Chondrocyte (in vitro differentiated cells): ENCODE measurements around the gene MYT1. TPM values are rescaled to one million over a fixed set of nuclear protein-coding genes. Genes with fewer than 3 reads are reported as not detected.
"Not testable (repeated sequence)": the region's sequence is repeated elsewhere in the genome, so short reads cannot be mapped to it uniquely, and the experiment has no call there.

ENCODE experiments used
- DNase-seq: peaks from one replicate; pipeline ENCODE4 v3.0.0; 2021; ENCODE audit warnings: mixed read lengths, low spot score
- H3K27ac Mint-ChIP-seq: one replicate; pipeline ENCODE4 v1.8.0; 2021; ENCODE audit warnings: mild to moderate bottlenecking, moderate library complexity, mixed read lengths; ENCODE audit not compliant: unreplicated experiment
- H3K27me3 Mint-ChIP-seq: 2 replicates; pipeline ENCODE4 v1.8.0; 2021; ENCODE audit warnings: low read depth, mixed read lengths
- H3K36me3 Mint-ChIP-seq: 2 replicates; pipeline ENCODE4 v1.8.0; 2021; ENCODE audit warnings: low read depth, mixed read lengths
- H3K4me1 Mint-ChIP-seq: 2 replicates; pipeline ENCODE4 v1.8.0; 2021; ENCODE audit warnings: low read depth, mild to moderate bottlenecking, mixed read lengths
- H3K4me3 Mint-ChIP-seq: one replicate; pipeline ENCODE4 v1.8.0; 2021; ENCODE audit warnings: mild to moderate bottlenecking, moderate library complexity, mixed read lengths; ENCODE audit not compliant: unreplicated experiment
- H3K9me3 Mint-ChIP-seq: 2 replicates; pipeline ENCODE4 v1.8.0; 2021; ENCODE audit warnings: low read depth, mixed read lengths
- CTCF ChIP-seq: fragments of 200-600 bp; sonication (generic); IDR thresholded peaks from 2 replicates; pipeline ENCODE4 v1.5.0; 2021; ENCODE audit warnings: antibody characterized with exemption, mild to moderate bottlenecking, moderate library complexity
- long read RNA-seq: library from polyadenylated mRNA; stranded (forward); transcript quantifications from one replicate; pipeline ENCODE4 v2.0.0, GENCODE V29; 2021
- total RNA-seq: library from RNA; stranded (reverse); gene quantifications from 3 replicates; pipeline ENCODE4 v1.2.1, GENCODE V29; 2021

Gene MYT1
- total RNA-seq, result not detected in 3 replicates
- long read RNA-seq, result 0 reads

- Mint-ChIP-seq H3K4me1 (peaks cover 2% of the 10 kb centered on the region), H3K4me3 (no peak within 1 kb of the TSS), H3K9me3 (no peaks in the 10 kb centered on the region), H3K27ac (no peak within 1 kb of the TSS), H3K36me3 (no peaks in the 10 kb centered on the region), H3K27me3 (peaks cover 80% of the 10 kb centered on the region)
- peak; percentile 25 for DNase-seq
- no peak for TF ChIP-seq CTCF
These were observed at the start of gene MYT1 for GRCh38 chr20:64164123-64164836. TSS of gene MYT1 (plus strand) at chr20:64164452. CDS start at chr20:64198862, 34,410 bp downstream.

GRCh38 chr20:64115171-64115911, 48.9 kb upstream of the MYT1 start:
- TF ChIP-seq CTCF, result no peak
- Mint-ChIP-seq H3K27ac (no peak overlapping the region), H3K27me3 (no peaks in the 10 kb centered on the region), H3K4me1 (peaks cover 4% of the 10 kb centered on the region), H3K36me3 (no peaks in the 10 kb centered on the region), H3K9me3 (no peaks in the 10 kb centered on the region), H3K4me3 (no peak overlapping the region)
- peak; percentile 85 for DNase-seq

- Mint-ChIP-seq H3K27me3 (no peaks in the 10 kb centered on the region), H3K4me3 (no peak overlapping the region), H3K4me1 (peaks cover 7% of the 10 kb centered on the region), H3K9me3 (no peaks in the 10 kb centered on the region), H3K36me3 (no peaks in the 10 kb centered on the region), H3K27ac (no peak overlapping the region)
- TF ChIP-seq CTCF, result no peak
- peak; percentile 86 for DNase-seq
These were observed 48.2 kb upstream of the MYT1 start for GRCh38 chr20:64116016-64116415.

- Mint-ChIP-seq H3K4me3 (no peak overlapping the region), H3K27ac (no peak overlapping the region), H3K27me3 (peaks cover 6% of the 10 kb centered on the region), H3K9me3 (no peaks in the 10 kb centered on the region), H3K4me1 (peaks cover 7% of the 10 kb centered on the region), H3K36me3 (no peaks in the 10 kb centered on the region)
- no peak for TF ChIP-seq CTCF
- peak; percentile 79 for DNase-seq
These were observed 47.5 kb upstream of the MYT1 start for GRCh38 chr20:64116541-64117431.

- not testable (repeated sequence) for H3K4me1 Mint-ChIP-seq, H3K9me3 Mint-ChIP-seq, H3K4me3 Mint-ChIP-seq, H3K27ac Mint-ChIP-seq, H3K36me3 Mint-ChIP-seq, DNase-seq, H3K27me3 Mint-ChIP-seq
These were observed 46.8 kb upstream of the MYT1 start for GRCh38 chr20:64117432-64117777.
